ENCODE results near the gene ZMYND11.
"Not testable (repeated sequence)": the region's sequence is repeated elsewhere in the genome, so short reads cannot be mapped to it uniquely, and the experiment has no call there.

The ZMYND11 gene

GRCh38 chr10:178723-179122, 43.5 kb downstream of the ZMYND11 start:
- no peak for TF ChIP-seq CTCF (IDR thresholded peaks at IDR 0.05; ENCODE audit: low read depth, low read length)
- no peak overlapping the region for H3K4me3 ChIP-seq (ENCODE audit: low read depth, low read length)

- no peak overlapping the region for H3K4me3 ChIP-seq (ENCODE audit: low read depth, low read length)
- no peak for TF ChIP-seq CTCF (IDR thresholded peaks at IDR 0.05; ENCODE audit: low read depth, low read length)
These were observed 47.4 kb downstream of the ZMYND11 start for GRCh38 chr10:182441-183201.

- H3K4me3 ChIP-seq (ENCODE audit: low read depth, low read length) = no peak overlapping the region
- TF ChIP-seq CTCF (IDR thresholded peaks at IDR 0.05; ENCODE audit: low read depth, low read length) = no peak
These were observed 48.9 kb downstream of the ZMYND11 start for GRCh38 chr10:184174-184573.

- no peak overlapping the region for H3K4me3 ChIP-seq (ENCODE audit: low read depth, low read length)
- TF ChIP-seq CTCF (IDR thresholded peaks at IDR 0.05; ENCODE audit: low read depth, low read length) = no peak
These were observed 49.7 kb downstream of the ZMYND11 start for GRCh38 chr10:184911-185310.

- not testable (repeated sequence) for H3K4me3 ChIP-seq (ENCODE audit: low read depth, low read length)
These were observed 50.3 kb downstream of the ZMYND11 start for GRCh38 chr10:185571-185970.

- no peak overlapping the region for H3K4me3 ChIP-seq (ENCODE audit: low read depth, low read length)
- no peak for TF ChIP-seq CTCF (IDR thresholded peaks at IDR 0.05; ENCODE audit: low read depth, low read length)
These were observed 51.7 kb downstream of the ZMYND11 start for GRCh38 chr10:186911-187310.

GRCh38 chr10:188546-188945, 53.3 kb downstream of the ZMYND11 start:
- no peak for TF ChIP-seq CTCF (IDR thresholded peaks at IDR 0.05; ENCODE audit: low read depth, low read length)
- H3K4me3 ChIP-seq (ENCODE audit: low read depth, low read length) = no peak overlapping the region

- no peak overlapping the region for H3K4me3 ChIP-seq (ENCODE audit: low read depth, low read length)
These were observed 55.0 kb downstream of the ZMYND11 start for GRCh38 chr10:190216-190615.

More at GRCh38 chr10:190216-190615, 55.0 kb downstream of the ZMYND11 start:
- TF ChIP-seq CTCF (IDR thresholded peaks at IDR 0.05; ENCODE audit: low read depth, low read length) = no peak

Data from WI38 (cell line).